GM18511 (cell line): Measurements from ENCODE around the gene KRT26.

Source experiments
- ATAC-seq: cut with Tn5 transposase; IDR thresholded peaks from one replicate; pipeline ENCODE4 v1.9.1; 2021; ENCODE audit warnings: mild to moderate bottlenecking, moderate library complexity; ENCODE audit not compliant: unreplicated experiment

Gene KRT26

DNA sequence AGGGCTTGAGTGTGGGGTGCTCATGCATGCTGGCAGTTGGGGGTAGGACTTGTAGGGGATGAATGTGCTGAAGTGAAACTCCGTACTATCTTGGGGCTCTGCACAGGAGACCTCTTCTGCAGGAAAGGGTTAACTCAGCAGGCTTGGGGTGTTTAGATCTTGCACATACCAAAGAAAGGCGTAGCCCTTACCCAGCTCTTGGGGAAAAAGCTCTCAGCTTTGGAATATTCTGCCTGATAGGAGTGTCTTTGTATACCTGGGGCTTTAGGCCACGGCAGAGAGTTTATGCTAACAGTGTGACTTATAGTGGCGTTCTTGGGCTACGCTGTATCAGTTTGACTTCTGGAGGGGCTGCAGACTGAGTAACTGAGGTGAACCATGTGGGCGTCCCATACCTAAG lies 38.0 kb downstream of the KRT26 start:
- ATAC-seq: no peak

DNA sequence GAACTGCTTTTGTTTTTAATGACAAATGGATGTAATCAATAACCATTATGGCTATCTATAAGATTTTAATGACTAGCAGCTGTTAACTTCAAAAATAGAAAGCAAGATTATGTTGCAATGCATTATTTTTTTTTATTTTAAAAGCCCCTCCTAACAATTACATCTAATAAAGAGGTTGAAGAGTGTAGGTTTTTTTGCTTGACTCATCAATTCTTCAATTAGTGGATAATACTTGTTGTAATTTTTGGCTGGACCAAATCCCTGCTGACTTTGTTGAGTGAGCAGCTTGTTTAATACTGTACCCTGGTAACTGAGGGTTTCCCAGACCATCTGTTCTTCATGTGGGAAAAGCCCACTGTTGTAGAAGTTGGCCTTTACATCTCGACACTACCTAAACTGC lies 41.0 kb downstream of the KRT26 start:
- ATAC-seq: no peak

DNA sequence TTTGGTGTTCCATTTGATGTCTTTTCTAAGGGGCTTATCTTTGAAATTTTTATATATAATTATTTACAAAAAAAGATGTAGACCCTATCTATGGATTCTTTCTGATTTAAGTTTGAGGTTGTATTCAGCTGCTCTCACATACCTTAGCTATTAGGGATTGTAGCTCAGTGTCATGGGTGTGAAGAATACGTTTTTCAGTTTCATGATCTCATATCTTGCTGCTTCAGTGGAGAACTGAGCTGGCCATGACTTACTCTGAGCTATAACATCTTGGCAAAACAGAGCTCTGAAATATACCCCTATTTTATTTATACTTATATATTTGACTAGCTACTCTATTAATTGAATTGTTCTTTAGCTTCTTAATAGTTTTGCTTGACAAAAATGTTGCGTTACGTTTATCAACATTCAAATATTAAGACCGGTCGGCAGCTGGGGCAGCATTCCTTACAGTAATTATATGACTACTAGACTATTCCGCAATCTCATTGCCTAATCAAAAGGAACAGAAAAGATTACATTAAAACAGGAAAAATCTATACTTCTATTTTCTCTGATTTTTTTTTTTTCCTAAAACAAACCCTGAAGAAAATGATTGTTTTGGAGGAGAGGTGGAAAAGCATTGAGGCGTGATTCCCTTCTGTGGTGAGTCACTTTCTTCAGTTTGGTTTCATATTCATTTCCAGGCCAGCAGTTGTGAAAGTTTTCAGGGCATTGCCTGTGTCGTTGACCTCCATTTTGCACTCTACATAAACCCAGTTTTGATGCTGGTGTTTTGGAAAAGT lies 44.4 kb downstream of the KRT26 start:
- no peak for ATAC-seq

DNA sequence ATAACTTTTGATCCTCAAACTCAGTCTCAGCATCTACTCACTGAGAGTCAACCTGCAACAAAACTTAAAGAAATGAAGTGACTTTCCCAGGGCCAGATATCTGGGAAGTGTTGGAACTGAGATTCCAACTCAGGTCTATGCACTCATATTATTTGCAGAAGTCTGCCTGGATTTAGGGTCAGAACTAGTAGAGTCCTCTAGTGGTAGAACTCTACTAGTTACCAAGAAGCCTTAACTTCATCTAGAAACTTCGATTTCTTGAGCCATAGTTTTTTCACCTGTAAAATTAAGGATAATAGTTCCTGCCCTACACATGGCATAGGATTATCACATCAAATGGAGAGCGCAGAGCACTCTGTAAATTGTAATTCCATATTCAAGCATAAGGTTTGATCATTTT lies 45.1 kb downstream of the KRT26 start:
- no peak for ATAC-seq

DNA sequence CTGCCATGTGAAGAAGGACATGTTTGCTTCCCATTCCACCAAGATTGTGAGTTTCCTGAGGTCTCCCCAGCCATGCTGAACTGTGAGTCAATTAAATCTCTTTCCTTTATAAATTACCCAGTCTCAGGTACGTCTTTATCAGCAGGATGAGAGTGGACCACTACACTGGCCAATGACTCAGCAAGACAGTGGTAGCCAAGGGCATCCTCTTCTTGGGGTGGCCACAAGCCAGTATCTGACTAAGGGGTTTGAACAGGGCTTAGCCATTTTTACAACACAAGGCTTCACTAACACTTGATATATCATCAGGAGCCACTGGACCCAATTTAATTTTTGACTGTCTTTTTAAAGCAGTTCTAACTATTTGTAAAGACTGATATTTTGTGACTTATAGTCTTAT lies 47.3 kb downstream of the KRT26 start:
- no peak for ATAC-seq

DNA sequence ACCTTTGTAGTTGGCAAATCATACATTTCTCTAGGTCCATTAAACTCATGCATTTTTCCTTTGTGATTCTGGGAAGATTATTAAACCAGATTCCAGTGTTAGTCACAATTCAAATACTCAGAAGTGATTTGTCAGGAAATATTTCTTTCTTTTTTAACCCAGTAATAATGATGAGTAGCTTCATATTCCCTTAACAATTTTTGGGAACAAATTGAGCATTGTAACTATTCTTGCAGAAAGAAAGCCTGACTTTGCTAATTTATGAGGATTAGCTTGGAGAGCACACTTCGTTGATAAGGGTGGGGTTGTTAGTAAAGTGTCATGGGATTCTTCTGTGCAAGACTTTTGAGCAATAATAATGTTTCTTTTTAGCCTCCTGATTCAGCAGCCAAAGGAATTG lies 49.8 kb downstream of the KRT26 start:
- no peak for ATAC-seq

DNA sequence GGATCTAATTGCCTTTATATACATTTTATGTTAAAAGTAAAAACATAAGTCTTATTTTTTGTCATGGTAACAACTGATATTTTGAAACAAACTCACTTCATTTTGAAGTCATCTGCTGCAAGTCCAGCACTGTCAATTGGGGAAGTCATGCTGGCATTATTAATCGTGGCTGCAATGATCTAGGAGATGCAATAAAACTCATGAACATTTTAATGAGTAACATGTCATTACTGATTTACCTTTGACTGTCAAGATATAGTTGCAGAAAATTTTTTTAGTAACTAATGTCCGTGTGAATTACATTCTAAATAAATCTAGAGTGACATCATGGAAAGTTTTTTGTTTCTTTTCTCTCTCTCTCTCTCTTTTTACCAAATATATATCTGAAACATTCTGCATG lies 51.1 kb downstream of the KRT26 start:
- no peak for ATAC-seq

DNA sequence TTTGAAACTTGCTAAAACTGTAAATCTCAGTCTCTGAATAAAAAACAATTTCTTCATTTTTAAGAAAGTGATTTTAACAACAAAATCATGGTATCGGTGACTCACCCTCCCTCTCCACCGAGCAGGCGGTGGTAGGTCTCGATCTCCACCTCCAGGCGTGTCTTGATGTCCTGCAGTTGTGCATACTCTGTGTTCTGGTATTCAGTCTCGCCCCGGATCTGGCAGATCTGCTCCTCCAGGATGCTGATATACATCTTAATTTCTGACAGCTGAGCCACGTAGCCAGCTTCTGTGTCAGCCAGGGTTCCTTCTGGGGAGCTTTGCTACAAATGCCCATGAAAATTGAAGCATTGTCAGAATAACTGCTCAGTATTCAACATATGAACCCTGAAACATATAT lies 53.1 kb downstream of the KRT26 start:
- no peak for ATAC-seq

DNA sequence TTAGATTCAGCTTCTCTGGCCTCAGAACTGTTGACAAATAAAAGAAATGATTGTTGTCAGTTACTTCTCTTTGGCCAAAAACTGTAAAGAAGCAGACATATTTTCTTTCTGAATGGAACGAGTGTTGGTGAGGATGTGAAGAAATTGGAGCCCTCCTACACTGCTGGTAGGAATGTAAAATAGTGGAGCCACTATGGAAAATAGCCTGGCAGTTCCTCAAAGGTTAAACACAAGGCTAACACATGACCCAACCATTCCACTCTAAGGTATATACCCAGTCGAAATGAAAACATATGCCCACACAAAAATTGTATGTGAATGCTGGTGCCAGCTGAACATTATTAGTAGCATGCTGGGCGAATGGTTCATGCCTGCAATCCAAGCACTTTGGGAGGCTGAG lies 54.2 kb downstream of the KRT26 start:
- no peak for ATAC-seq
